Neural cell (in vitro differentiated cells): ENCODE data around the gene ATP9B. TPM values are rescaled to one million over a fixed set of nuclear protein-coding genes. Genes with fewer than 3 reads are reported as not detected.

ENCODE experiments used
- H2AFZ ChIP-seq: fragments of 200-600, 300-800 bp; sonication (generic), shearing (Covaris generic); 2 replicates; pipeline ENCODE4 v1.6.0; 2014; ENCODE audit warnings: low read depth, mild to moderate bottlenecking, antibody characterized with exemption, low read length, moderate library complexity
- H3F3A ChIP-seq: fragments of 200-600 bp; shearing (Covaris generic); 2 replicates; pipeline ENCODE4 v1.6.1; 2016; ENCODE audit warnings: mild to moderate bottlenecking, moderate library complexity, mixed read lengths, antibody characterized with exemption, low read length; ENCODE audit not compliant: insufficient read depth, poor library complexity, severe bottlenecking
- H3K27ac ChIP-seq: fragments of 200-600, 300-800 bp; sonication (generic), shearing (Covaris generic); 2 replicates; pipeline ENCODE4 v1.5.1; 2014; ENCODE audit warnings: mild to moderate bottlenecking, low read length, moderate library complexity
- H3K27me3 ChIP-seq: fragments of 300-800, 200-600 bp; sonication (generic), shearing (Covaris generic); 2 replicates; pipeline ENCODE4 v1.6.0; 2014; ENCODE audit warnings: mild to moderate bottlenecking, low read depth, low read length, moderate library complexity; ENCODE audit not compliant: insufficient read depth
- H3K36me3 ChIP-seq: fragments of 300-800, 200-600 bp; sonication (generic), shearing (Covaris generic); 2 replicates; pipeline ENCODE4 v1.5.1; 2014; ENCODE audit warnings: mild to moderate bottlenecking, antibody characterized with exemption, low read length, moderate library complexity; ENCODE audit not compliant: insufficient read depth
- H3K4me2 ChIP-seq: fragments of 300-800, 200-600 bp; sonication (generic), shearing (Covaris generic); 2 replicates; pipeline ENCODE4 v1.6.0; 2014; ENCODE audit warnings: mild to moderate bottlenecking, low read length
- H3K4me3 ChIP-seq: fragments of 300-800, 200-600 bp; sonication (generic), shearing (Covaris generic); 2 replicates; pipeline ENCODE4 v1.5.1; 2014; ENCODE audit warnings: mild to moderate bottlenecking, low read length, moderate library complexity
- H3K79me2 ChIP-seq: fragments of 200-600 bp; shearing (Covaris generic); replicated peaks from 2 replicates; pipeline ENCODE4 v1.6.0; 2014; ENCODE audit warnings: mild to moderate bottlenecking, low read length, moderate library complexity; ENCODE audit not compliant: insufficient read depth
- H3K9ac ChIP-seq: fragments of 300-800, 200-600 bp; sonication (generic), shearing (Covaris generic); 2 replicates; pipeline ENCODE4 v1.6.1; 2016; ENCODE audit warnings: mild to moderate bottlenecking, low read length, mixed read lengths
- H3K9me2 ChIP-seq: fragments of 200-600 bp; shearing (Covaris generic); 2 replicates; pipeline ENCODE4 v1.6.1; 2016; ENCODE audit warnings: mild to moderate bottlenecking, low read length, mixed read lengths; ENCODE audit not compliant: insufficient read depth
- H3K9me3 ChIP-seq: fragments of 200-600, 300-800 bp; sonication (generic), shearing (Covaris generic); 2 replicates; pipeline ENCODE4 v1.6.1; 2016; ENCODE audit warnings: mild to moderate bottlenecking, mixed run types, low read length, moderate library complexity, mixed read lengths
- H4K20me1 ChIP-seq: fragments of 200-600 bp; shearing (Covaris generic); 2 replicates; pipeline ENCODE4 v1.6.1; 2016; ENCODE audit warnings: mild to moderate bottlenecking, mixed run types; ENCODE audit not compliant: insufficient read depth
- CTCF ChIP-seq: fragments of 450-650 bp; IDR thresholded peaks from 2 replicates; pipeline ENCODE4 v1.5.1; 2014; ENCODE audit warnings: antibody characterized with exemption, mild to moderate bottlenecking, moderate library complexity; ENCODE audit not compliant: poor library complexity, severe bottlenecking
- EP300 ChIP-seq: fragments of 450-650 bp; conservative IDR thresholded peaks from 2 replicates; pipeline ENCODE4 v1.6.1; 2014; ENCODE audit warnings: antibody characterized with exemption, mild to moderate bottlenecking, moderate library complexity; ENCODE audit not compliant: poor library complexity, severe bottlenecking
- EZH2 ChIP-seq: fragments of 200-600, 300-800 bp; shearing (Covaris generic), sonication (generic); IDR thresholded peaks from 2 replicates; pipeline ENCODE4 v1.6.1; 2014; ENCODE audit warnings: antibody characterized with exemption, low read length, borderline replicate concordance, mild to moderate bottlenecking; ENCODE audit not compliant: insufficient read depth, poor library complexity, severe bottlenecking
- MXI1 ChIP-seq: fragments of 450-650 bp; conservative IDR thresholded peaks from 2 replicates; pipeline ENCODE4 v1.6.1; 2014; ENCODE audit warnings: antibody characterized with exemption, mild to moderate bottlenecking; ENCODE audit not compliant: poor library complexity, severe bottlenecking
- POLR2AphosphoS5 ChIP-seq: IDR thresholded peaks from 2 replicates; pipeline ENCODE4 v1.6.1; 2012
- RAD21 ChIP-seq: fragments of 450-650 bp; conservative IDR thresholded peaks from 2 replicates; pipeline ENCODE4 v1.6.1; 2014; ENCODE audit warnings: antibody characterized with exemption, mild to moderate bottlenecking, moderate library complexity
- SMC3 ChIP-seq: fragments of 450-650 bp; conservative IDR thresholded peaks from 2 replicates; pipeline ENCODE4 v1.6.1; 2014; ENCODE audit warnings: antibody characterized with exemption, mild to moderate bottlenecking, moderate library complexity; ENCODE audit not compliant: poor library complexity
- TAF1 ChIP-seq: IDR thresholded peaks from 2 replicates; pipeline ENCODE4 v1.6.1; 2012; ENCODE audit warnings: low read depth
- polyA plus RNA-seq: library from polyadenylated mRNA; depleted of rRNA; stranded (reverse); fragments of >200 nt; gene quantifications from 2 replicates; pipeline ENCODE4 v1.2.3, GENCODE V29; 2014
- TF ChIP-seq, protein P1 (sequence below): IDR thresholded peaks from 2 replicates; pipeline ENCODE4 v1.6.1; 2012; ENCODE audit warnings: borderline replicate concordance

Gene ATP9B
- polyA plus RNA-seq, 1 donor from 2014 or later: 15.4 TPM

DNA sequence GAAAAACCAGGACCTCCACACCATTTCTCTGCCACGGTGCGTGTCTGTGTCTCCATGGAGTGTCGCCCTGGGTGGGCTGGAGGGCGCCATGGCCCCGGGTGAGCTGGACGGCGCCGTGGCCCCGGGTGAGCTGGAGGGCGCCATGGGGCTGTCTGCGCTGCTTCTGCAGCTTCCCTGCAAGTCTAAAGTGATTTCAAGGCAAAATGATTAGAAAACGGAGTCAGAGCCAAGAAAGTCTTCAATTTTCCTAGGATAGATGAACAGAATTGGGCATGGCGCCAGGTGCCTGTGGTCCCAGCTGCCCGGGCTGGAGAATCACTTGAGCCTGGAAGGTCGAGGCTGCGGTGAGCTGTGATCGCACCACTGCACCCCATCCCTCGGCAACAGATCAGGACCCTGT is 298.8 kb downstream of the ATP9B start:
- H3K9me2 ChIP-seq: no peaks in the 10 kb centered on the region
- TF ChIP-seq, protein P1, sequence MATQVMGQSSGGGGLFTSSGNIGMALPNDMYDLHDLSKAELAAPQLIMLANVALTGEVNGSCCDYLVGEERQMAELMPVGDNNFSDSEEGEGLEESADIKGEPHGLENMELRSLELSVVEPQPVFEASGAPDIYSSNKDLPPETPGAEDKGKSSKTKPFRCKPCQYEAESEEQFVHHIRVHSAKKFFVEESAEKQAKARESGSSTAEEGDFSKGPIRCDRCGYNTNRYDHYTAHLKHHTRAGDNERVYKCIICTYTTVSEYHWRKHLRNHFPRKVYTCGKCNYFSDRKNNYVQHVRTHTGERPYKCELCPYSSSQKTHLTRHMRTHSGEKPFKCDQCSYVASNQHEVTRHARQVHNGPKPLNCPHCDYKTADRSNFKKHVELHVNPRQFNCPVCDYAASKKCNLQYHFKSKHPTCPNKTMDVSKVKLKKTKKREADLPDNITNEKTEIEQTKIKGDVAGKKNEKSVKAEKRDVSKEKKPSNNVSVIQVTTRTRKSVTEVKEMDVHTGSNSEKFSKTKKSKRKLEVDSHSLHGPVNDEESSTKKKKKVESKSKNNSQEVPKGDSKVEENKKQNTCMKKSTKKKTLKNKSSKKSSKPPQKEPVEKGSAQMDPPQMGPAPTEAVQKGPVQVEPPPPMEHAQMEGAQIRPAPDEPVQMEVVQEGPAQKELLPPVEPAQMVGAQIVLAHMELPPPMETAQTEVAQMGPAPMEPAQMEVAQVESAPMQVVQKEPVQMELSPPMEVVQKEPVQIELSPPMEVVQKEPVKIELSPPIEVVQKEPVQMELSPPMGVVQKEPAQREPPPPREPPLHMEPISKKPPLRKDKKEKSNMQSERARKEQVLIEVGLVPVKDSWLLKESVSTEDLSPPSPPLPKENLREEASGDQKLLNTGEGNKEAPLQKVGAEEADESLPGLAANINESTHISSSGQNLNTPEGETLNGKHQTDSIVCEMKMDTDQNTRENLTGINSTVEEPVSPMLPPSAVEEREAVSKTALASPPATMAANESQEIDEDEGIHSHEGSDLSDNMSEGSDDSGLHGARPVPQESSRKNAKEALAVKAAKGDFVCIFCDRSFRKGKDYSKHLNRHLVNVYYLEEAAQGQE: no peak
- no peak for TF ChIP-seq TAF1
- no peak for TF ChIP-seq MXI1
- no peak for TF ChIP-seq RAD21
- no peak for TF ChIP-seq EP300
- no peak for TF ChIP-seq POLR2AphosphoS5
- TF ChIP-seq EZH2: no peak
- TF ChIP-seq SMC3: no peak
- no peak for TF ChIP-seq CTCF
- H3K27me3 ChIP-seq: no peaks in the 10 kb centered on the region
- no peaks in the 10 kb centered on the region for H3K79me2 ChIP-seq
- peaks cover 11% of the 10 kb centered on the region for H3K36me3 ChIP-seq
- no peak overlapping the region for H2AFZ ChIP-seq
- no peak overlapping the region for H3K27ac ChIP-seq
- no peaks in the 10 kb centered on the region for H4K20me1 ChIP-seq
- H3K4me3 ChIP-seq: no peak overlapping the region
- H3K4me2 ChIP-seq: no peak overlapping the region
- no peaks in the 10 kb centered on the region for H3K9me3 ChIP-seq
- H3F3A ChIP-seq: no peaks in the 10 kb centered on the region
- no peak overlapping the region for H3K9ac ChIP-seq

DNA sequence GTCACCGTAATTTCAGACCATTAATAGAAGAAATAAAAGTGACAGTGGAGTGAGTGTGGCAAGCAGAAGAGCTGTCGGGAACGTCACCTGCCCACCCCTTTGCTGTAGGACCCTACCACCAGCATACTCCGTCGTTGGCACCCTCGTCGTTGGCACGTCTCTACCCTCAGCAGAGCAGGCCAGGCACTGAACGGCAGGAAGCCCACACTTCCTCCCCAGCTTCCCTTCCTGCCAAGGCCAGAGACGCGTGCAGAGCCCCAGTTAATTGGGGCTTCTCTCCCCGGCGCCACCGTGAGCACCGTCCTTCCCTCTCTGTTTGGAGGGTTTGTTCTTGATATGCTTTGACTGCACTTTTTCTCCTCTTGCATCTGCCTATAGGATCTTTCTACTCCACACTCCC is 299.5 kb downstream of the ATP9B start:
- TF ChIP-seq RAD21 (no peak), EP300 (no peak), SMC3 (no peak), POLR2AphosphoS5 (no peak), EZH2 (no peak), MXI1 (no peak)
- no peak overlapping the region for H3K27ac ChIP-seq
- no peaks in the 10 kb centered on the region for H4K20me1 ChIP-seq
- no peak overlapping the region for H2AFZ ChIP-seq
- H3K79me2 ChIP-seq: no peaks in the 10 kb centered on the region
- H3K9ac ChIP-seq: no peak overlapping the region
- peaks cover 5% of the 10 kb centered on the region for H3K36me3 ChIP-seq
- H3K9me3 ChIP-seq: no peaks in the 10 kb centered on the region
- H3K9me2 ChIP-seq: no peaks in the 10 kb centered on the region
- no peak overlapping the region for H3K4me3 ChIP-seq
- no peaks in the 10 kb centered on the region for H3K27me3 ChIP-seq
- H3F3A ChIP-seq: no peaks in the 10 kb centered on the region
- no peak overlapping the region for H3K4me2 ChIP-seq
